22Rv1 (cell line): ENCODE measurements around the gene PRKAR1B.

ENCODE experiments used
- CTCF ChIP-seq: fragments of 450-650 bp; IDR thresholded peaks from 2 replicates; pipeline ENCODE4 v1.5.1; 2017; ENCODE audit warnings: mild to moderate bottlenecking
- ZFX ChIP-seq: fragments of 450-650 bp; IDR thresholded peaks from 2 replicates; pipeline ENCODE4 v1.6.1; 2017; ENCODE audit warnings: antibody characterized with exemption, borderline replicate concordance

GRCh38 chr7:650339-651031 is 76.6 kb downstream of the PRKAR1B start:
- TF ChIP-seq CTCF (no peak), ZFX (no peak)
